Karpas-422 (cell line): ENCODE data around the gene ENKD1. TPM values are rescaled to one million over a fixed set of nuclear protein-coding genes. Genes with fewer than 3 reads are reported as not detected.

Experiments
- DNase-seq: peaks from one replicate; pipeline ENCODE4 v3.0.0-alpha.2; 2015
- H2AFZ ChIP-seq: fragments of 200-600 bp; sonication (generic); 2 replicates; pipeline ENCODE4 v1.6.1; 2014; ENCODE audit warnings: antibody characterized with exemption, low read length, mixed read lengths
- H3K27ac ChIP-seq: fragments of 200-600 bp; sonication (generic); 2 replicates; pipeline ENCODE4 v1.5.1; 2014; ENCODE audit warnings: mild to moderate bottlenecking, low read length, moderate library complexity
- H3K27me3 ChIP-seq: fragments of 200-600 bp; sonication (generic); 2 replicates; pipeline ENCODE4 v1.6.1; 2014; ENCODE audit warnings: low read length, mixed read lengths
- H3K36me3 ChIP-seq: fragments of 200-600 bp; sonication (generic); 2 replicates; pipeline ENCODE4 v1.6.1; 2014; ENCODE audit warnings: low read length, mixed read lengths; ENCODE audit not compliant: insufficient read depth
- H3K4me1 ChIP-seq: fragments of 200-600 bp; sonication (generic); 2 replicates; pipeline ENCODE4 v1.6.1; 2014; ENCODE audit warnings: mild to moderate bottlenecking, low read length, mixed read lengths
- H3K4me2 ChIP-seq: fragments of 200-600 bp; sonication (generic); 2 replicates; pipeline ENCODE4 v1.6.1; 2014; ENCODE audit warnings: low read length, low read depth, mild to moderate bottlenecking; ENCODE audit not compliant: poor library complexity, severe bottlenecking
- H3K4me3 ChIP-seq: fragments of 200-600 bp; sonication (generic); 2 replicates; pipeline ENCODE4 v1.5.1; 2014; ENCODE audit warnings: mild to moderate bottlenecking, antibody characterized with exemption, low read length, mixed read lengths
- H3K79me2 ChIP-seq: fragments of 200-600 bp; sonication (generic); 2 replicates; pipeline ENCODE4 v1.6.1; 2014; ENCODE audit warnings: mild to moderate bottlenecking, low read length, mixed read lengths
- H3K9ac ChIP-seq: fragments of 200-600 bp; sonication (generic); 2 replicates; pipeline ENCODE4 v1.6.0; 2014; ENCODE audit warnings: low read length
- H3K9me2 ChIP-seq: fragments of 200-600 bp; sonication (generic), shearing (Covaris generic); replicated peaks from 2 replicates; pipeline ENCODE4 v1.6.0; 2014; ENCODE audit warnings: mild to moderate bottlenecking, low read length, moderate library complexity; ENCODE audit not compliant: insufficient read depth
- H3K9me3 ChIP-seq: fragments of 300-700, 200-600 bp; sonication (generic); 2 replicates; pipeline ENCODE4 v1.6.1; 2014; ENCODE audit warnings: low read length, mixed read lengths
- H4K20me1 ChIP-seq: fragments of 200-600 bp; sonication (generic); 2 replicates; pipeline ENCODE4 v1.6.1; 2014; ENCODE audit warnings: mild to moderate bottlenecking, antibody characterized with exemption, low read length, low read depth; ENCODE audit not compliant: insufficient read depth
- total RNA-seq: library from RNA; depleted of rRNA; stranded (reverse); fragments of >200 nt; shearing (Covaris generic); gene quantifications from 2 replicates; pipeline ENCODE4 v1.2.3, GENCODE V29; 2014; ENCODE audit warnings: low replicate concordance

The ENKD1 gene
- total RNA-seq, 1 experiment from 2014 or later, result 8.4 TPM

GRCh38 chr16:67659675-67660563 lies 6.6 kb downstream of the ENKD1 start, which contains the start of gene ACD:
ACD (minus strand) TSS chr16:67660260; CDS start chr16:67660220, 40 bp downstream.
- Histone ChIP-seq H3K27ac (peak within 1 kb of the TSS; percentile 76), H3K9me3 (no peaks in the 10 kb centered on the region), H3K9ac (peak within 1 kb of the TSS; percentile 96), H3K27me3 (no peaks in the 10 kb centered on the region), H4K20me1 (peaks cover 5% of the 10 kb centered on the region; the same call in 1 of the 2 replicates), H3K4me2 (peak within 1 kb of the TSS; percentile 99), H3K4me3 (peak within 1 kb of the TSS; percentile 88), H3K79me2 (peaks cover 18% of the 10 kb centered on the region), H2AFZ (peak within 1 kb of the TSS; percentile 70; the same call in 1 of the 2 replicates), H3K4me1 (peaks cover 19% of the 10 kb centered on the region), H3K9me2 (no peaks in the 10 kb centered on the region), H3K36me3 (no peaks in the 10 kb centered on the region)
- DNase-seq, result peak; percentile 98

GRCh38 chr16:67658849-67659674 lies 7.5 kb downstream of the ENKD1 start:
- no peaks in the 10 kb centered on the region for H3K9me2 ChIP-seq
- no peaks in the 10 kb centered on the region for H3K27me3 ChIP-seq
- no peaks in the 10 kb centered on the region for H3K36me3 ChIP-seq
- H3K4me3 ChIP-seq, result peak overlapping the region; percentile 80
- peaks cover 19% of the 10 kb centered on the region for H3K4me1 ChIP-seq
- H2AFZ ChIP-seq, result no peak overlapping the region
- no peaks in the 10 kb centered on the region for H3K9me3 ChIP-seq
- no peak for DNase-seq
- H3K9ac ChIP-seq, result peak overlapping the region; percentile 96
- peaks cover 18% of the 10 kb centered on the region for H3K79me2 ChIP-seq
- H3K4me2 ChIP-seq, result peak overlapping the region; percentile 99
- peak overlapping the region; percentile 76; the same call in 1 of the 2 replicates for H3K27ac ChIP-seq
- H4K20me1 ChIP-seq, result peaks cover 5% of the 10 kb centered on the region; the same call in 1 of the 2 replicates

GRCh38 chr16:67657751-67658518 lies 8.6 kb downstream of the ENKD1 start:
- Histone ChIP-seq H4K20me1 (peaks cover 5% of the 10 kb centered on the region; the same call in 1 of the 2 replicates), H2AFZ (no peak overlapping the region), H3K9me3 (no peaks in the 10 kb centered on the region), H3K4me2 (peak overlapping the region; percentile 99), H3K27me3 (no peaks in the 10 kb centered on the region), H3K9me2 (no peaks in the 10 kb centered on the region), H3K9ac (peak overlapping the region; percentile 96; the same call in 1 of the 2 replicates), H3K79me2 (peaks cover 18% of the 10 kb centered on the region), H3K36me3 (no peaks in the 10 kb centered on the region), H3K4me3 (no peak overlapping the region), H3K27ac (no peak overlapping the region), H3K4me1 (peaks cover 19% of the 10 kb centered on the region)
- no peak for DNase-seq

GRCh38 chr16:67657017-67657608 lies 9.4 kb downstream of the ENKD1 start:
- peaks cover 19% of the 10 kb centered on the region for H3K4me1 ChIP-seq
- H4K20me1 ChIP-seq, result peaks cover 5% of the 10 kb centered on the region; the same call in 1 of the 2 replicates
- H2AFZ ChIP-seq, result no peak overlapping the region
- H3K9ac ChIP-seq, result no peak overlapping the region
- H3K4me2 ChIP-seq, result no peak overlapping the region
- no peak overlapping the region for H3K27ac ChIP-seq
- H3K9me3 ChIP-seq, result no peaks in the 10 kb centered on the region
- DNase-seq, result no peak
- H3K79me2 ChIP-seq, result peaks cover 18% of the 10 kb centered on the region
- H3K27me3 ChIP-seq, result no peaks in the 10 kb centered on the region
- no peak overlapping the region for H3K4me3 ChIP-seq
- H3K36me3 ChIP-seq, result no peaks in the 10 kb centered on the region
- no peaks in the 10 kb centered on the region for H3K9me2 ChIP-seq

DNA sequence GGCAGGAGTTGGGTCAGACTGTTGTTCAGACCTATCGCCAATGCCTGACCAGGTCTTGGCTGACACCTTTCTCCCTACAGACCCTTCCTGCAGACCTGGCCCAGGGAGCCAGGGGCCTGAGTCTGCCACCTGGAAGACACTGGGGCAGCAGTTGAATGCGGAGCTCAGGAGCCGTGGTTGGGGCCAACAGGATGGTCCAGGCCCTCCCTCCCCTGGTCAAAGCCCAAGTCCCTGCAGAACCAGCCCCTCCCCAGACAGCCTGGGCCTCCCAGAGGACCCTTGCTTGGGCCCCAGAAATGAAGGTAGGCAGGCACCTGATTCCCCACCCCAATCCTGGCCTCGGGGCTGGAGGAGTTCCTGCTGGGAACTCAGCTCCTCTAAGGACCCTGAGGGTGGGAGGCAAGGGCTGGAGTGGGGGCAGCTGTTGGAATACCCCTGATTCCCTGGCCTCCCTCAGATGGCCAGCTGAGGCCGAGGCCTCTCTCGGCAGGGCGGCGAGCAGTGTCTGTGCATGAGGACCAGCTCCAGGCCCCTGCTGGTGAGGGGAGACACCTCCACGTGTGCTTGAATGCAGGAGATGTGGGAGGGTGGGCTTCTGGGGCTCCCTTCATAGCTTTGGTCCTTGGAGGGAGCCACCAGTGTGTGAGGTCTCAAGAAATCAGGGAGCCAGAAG lies 10.1 kb downstream of the ENKD1 start:
- Histone ChIP-seq H2AFZ (no peak overlapping the region), H3K9me2 (no peaks in the 10 kb centered on the region), H3K9me3 (no peaks in the 10 kb centered on the region), H3K27me3 (no peaks in the 10 kb centered on the region), H3K4me3 (no peak overlapping the region), H3K27ac (no peak overlapping the region), H3K36me3 (no peaks in the 10 kb centered on the region), H3K9ac (no peak overlapping the region), H3K4me2 (no peak overlapping the region), H3K79me2 (peaks cover 18% of the 10 kb centered on the region), H4K20me1 (peaks cover 5% of the 10 kb centered on the region; the same call in 1 of the 2 replicates), H3K4me1 (peaks cover 15% of the 10 kb centered on the region)
- DNase-seq, result no peak

- no peak overlapping the region for H3K4me3 ChIP-seq
- peaks cover 18% of the 10 kb centered on the region for H3K79me2 ChIP-seq
- H4K20me1 ChIP-seq, result peaks cover 5% of the 10 kb centered on the region; the same call in 1 of the 2 replicates
- no peak overlapping the region for H3K27ac ChIP-seq
- peaks cover 10% of the 10 kb centered on the region for H3K4me1 ChIP-seq
- no peaks in the 10 kb centered on the region for H3K9me2 ChIP-seq
- no peaks in the 10 kb centered on the region for H3K27me3 ChIP-seq
- DNase-seq, result no peak
- H3K9me3 ChIP-seq, result no peaks in the 10 kb centered on the region
- H3K36me3 ChIP-seq, result no peaks in the 10 kb centered on the region
- no peak overlapping the region for H2AFZ ChIP-seq
- no peak overlapping the region for H3K9ac ChIP-seq
- no peak overlapping the region for H3K4me2 ChIP-seq
Measured at GRCh38 chr16:67655363-67655762, 11.2 kb downstream of the ENKD1 start.

- Histone ChIP-seq H3K27ac (no peak overlapping the region), H3K9me3 (no peaks in the 10 kb centered on the region), H4K20me1 (peaks cover under 1% of the 10 kb centered on the region; the same call in 1 of the 2 replicates), H3K9me2 (no peaks in the 10 kb centered on the region), H3K9ac (no peak overlapping the region), H3K36me3 (no peaks in the 10 kb centered on the region), H3K4me3 (no peak overlapping the region), H3K27me3 (no peaks in the 10 kb centered on the region), H2AFZ (no peak overlapping the region), H3K4me1 (peaks cover 10% of the 10 kb centered on the region), H3K4me2 (no peak overlapping the region), H3K79me2 (peaks cover 13% of the 10 kb centered on the region)
- DNase-seq, result no peak
Measured at GRCh38 chr16:67654403-67654911, 12.1 kb downstream of the ENKD1 start.
